ENCODE measurements around the gene GABBR1. TPM values are rescaled to one million over a fixed set of nuclear protein-coding genes. Genes with fewer than 3 reads are reported as not detected.

Gene GABBR1
- total and polyA plus RNA-seq, 2 donors (not counting 3 experiments of a cell fraction or from before 2014, with no cell fraction given), result 43.6 to 50.8 TPM

DNA sequence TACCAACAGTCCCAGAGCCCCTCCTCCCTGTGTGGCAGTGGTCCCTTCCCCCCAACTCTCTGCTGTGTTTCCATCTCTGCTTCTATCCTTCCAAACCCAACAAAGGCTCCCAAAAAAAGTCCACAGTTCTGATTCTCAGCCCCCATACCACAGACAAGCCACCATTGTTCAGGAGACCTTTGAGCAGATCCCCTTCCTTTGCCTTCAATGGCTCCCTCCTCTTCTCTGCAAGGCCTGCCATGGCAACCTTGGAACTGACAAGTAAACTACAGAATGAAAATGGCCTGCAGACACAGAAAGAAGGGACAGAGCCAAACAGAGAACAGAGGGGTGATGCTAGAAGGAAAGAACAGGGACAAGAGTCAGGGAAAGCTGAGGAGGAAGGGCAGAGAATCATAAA is 24.9 kb downstream of the GABBR1 start:
- H3K36me3 ChIP-seq (ENCODE audit: control insufficient read depth in 2 of 2, extremely low read depth in 1 of 2, insufficient read depth in 2 of 2, low read length in 2 of 2), result peaks cover 15 to 36% of the 10 kb centered on the region in 2 experiments
- H3K27ac ChIP-seq (ENCODE audit: insufficient read depth, low read depth, low read length), result no peak overlapping the region
- FAIRE-seq (no peak), DNase-seq (ENCODE audit: low read depth, low spot score) (no peak)
- no peak overlapping the region for H3K4me3 ChIP-seq (replicated peaks in 1 of 3; ENCODE audit: insufficient read depth in 1 of 3, low read depth in 1 of 3, low read length in 3 of 3)
- no peaks in the 10 kb centered on the region for H3K9me1 ChIP-seq (replicated peaks; ENCODE audit: control insufficient read depth, extremely low read depth, insufficient read depth, low read length)
- dilution Hi-C loops (cut with MboI; ENCODE audit: extremely low pct_ligation_motif_present, low sequenced_read_pairs) (no loop called here), intact Hi-C loops (cut with micrococcal nuclease) (no loop called here)
- no peaks in the 10 kb centered on the region for H4K20me1 ChIP-seq (replicated peaks; ENCODE audit: control insufficient read depth, extremely low read depth, insufficient read depth, low read length)
- H3K9me3 ChIP-seq (replicated peaks; ENCODE audit: control insufficient read depth, insufficient read depth, low read length), result no peaks in the 10 kb centered on the region
- no peak overlapping the region for H3K4me2 ChIP-seq (ENCODE audit: insufficient read depth, low read length)
- H2AFZ ChIP-seq (ENCODE audit: low read depth, low read length), result no peak overlapping the region
- no peak overlapping the region for H3K9ac ChIP-seq (replicated peaks; ENCODE audit: extremely low read depth, insufficient read depth, low read length)
- CTCF ChIA-PET, result no interaction called here
- H3K27me3 ChIP-seq (ENCODE audit: control insufficient read depth in 2 of 2, insufficient read depth in 2 of 2, low read length in 2 of 2), result no peaks in the 10 kb centered on the region
- POLR2A ChIA-PET, result no interaction called here
- H3K4me1 ChIP-seq (ENCODE audit: control insufficient read depth, extremely low read depth, insufficient read depth, low read length), result no peaks in the 10 kb centered on the region
- no peaks in the 10 kb centered on the region for H3K79me2 ChIP-seq (ENCODE audit: control insufficient read depth, insufficient read depth, low read length)
- TF ChIP-seq FOS (IDR thresholded peaks at IDR 0.05; ENCODE audit: borderline replicate concordance, insufficient read depth, low read length) (no peak), EZH2 (IDR thresholded peaks at IDR 0.05; ENCODE audit: borderline replicate concordance, low read depth, low read length, severe bottlenecking) (no peak), JUN (IDR thresholded peaks at IDR 0.05; ENCODE audit: borderline replicate concordance, insufficient read depth, insufficient read length, low read depth) (no peak), POLR2A (IDR thresholded peaks at IDR 0.05; ENCODE audit: low read depth, low read length) (no peak), GATA2 (IDR thresholded peaks at IDR 0.05; ENCODE audit: insufficient read depth, insufficient read length, low read depth, low read length) (no peak), MYC (IDR thresholded peaks at IDR 0.05; ENCODE audit: low read depth, low read length) (no peak), POLR2AphosphoS5 (IDR thresholded peaks at IDR 0.05; ENCODE audit: insufficient read depth, low read depth, low read length) (no peak)
- TF ChIP-seq, protein P1, sequence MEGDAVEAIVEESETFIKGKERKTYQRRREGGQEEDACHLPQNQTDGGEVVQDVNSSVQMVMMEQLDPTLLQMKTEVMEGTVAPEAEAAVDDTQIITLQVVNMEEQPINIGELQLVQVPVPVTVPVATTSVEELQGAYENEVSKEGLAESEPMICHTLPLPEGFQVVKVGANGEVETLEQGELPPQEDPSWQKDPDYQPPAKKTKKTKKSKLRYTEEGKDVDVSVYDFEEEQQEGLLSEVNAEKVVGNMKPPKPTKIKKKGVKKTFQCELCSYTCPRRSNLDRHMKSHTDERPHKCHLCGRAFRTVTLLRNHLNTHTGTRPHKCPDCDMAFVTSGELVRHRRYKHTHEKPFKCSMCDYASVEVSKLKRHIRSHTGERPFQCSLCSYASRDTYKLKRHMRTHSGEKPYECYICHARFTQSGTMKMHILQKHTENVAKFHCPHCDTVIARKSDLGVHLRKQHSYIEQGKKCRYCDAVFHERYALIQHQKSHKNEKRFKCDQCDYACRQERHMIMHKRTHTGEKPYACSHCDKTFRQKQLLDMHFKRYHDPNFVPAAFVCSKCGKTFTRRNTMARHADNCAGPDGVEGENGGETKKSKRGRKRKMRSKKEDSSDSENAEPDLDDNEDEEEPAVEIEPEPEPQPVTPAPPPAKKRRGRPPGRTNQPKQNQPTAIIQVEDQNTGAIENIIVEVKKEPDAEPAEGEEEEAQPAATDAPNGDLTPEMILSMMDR (IDR thresholded peaks at IDR 0.05; ENCODE audit: extremely low read depth in 1 of 2, insufficient read depth in 1 of 2, low read depth in 1 of 2, low read length in 2 of 2), result no peak
- TF ChIP-seq, protein P2, sequence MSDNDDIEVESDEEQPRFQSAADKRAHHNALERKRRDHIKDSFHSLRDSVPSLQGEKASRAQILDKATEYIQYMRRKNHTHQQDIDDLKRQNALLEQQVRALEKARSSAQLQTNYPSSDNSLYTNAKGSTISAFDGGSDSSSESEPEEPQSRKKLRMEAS (IDR thresholded peaks at IDR 0.05; ENCODE audit: insufficient read depth, insufficient read length), result no peak
- no TSS peak for BruUV-seq (replicated peaks)

Data from endothelial cell of umbilical vein (primary cell).